GM18907 (cell line): ENCODE measurements around the gene UBA1.
A peak's percentile ranks its signal among the peaks of the same experiment; 100 is the strongest.

ENCODE experiments used
- ATAC-seq: cut with Tn5 transposase; IDR thresholded peaks from one replicate; pipeline ENCODE4 v1.9.1; 2021; ENCODE audit warnings: mild to moderate bottlenecking, moderate library complexity; ENCODE audit not compliant: unreplicated experiment

UBA1 gene

DNA sequence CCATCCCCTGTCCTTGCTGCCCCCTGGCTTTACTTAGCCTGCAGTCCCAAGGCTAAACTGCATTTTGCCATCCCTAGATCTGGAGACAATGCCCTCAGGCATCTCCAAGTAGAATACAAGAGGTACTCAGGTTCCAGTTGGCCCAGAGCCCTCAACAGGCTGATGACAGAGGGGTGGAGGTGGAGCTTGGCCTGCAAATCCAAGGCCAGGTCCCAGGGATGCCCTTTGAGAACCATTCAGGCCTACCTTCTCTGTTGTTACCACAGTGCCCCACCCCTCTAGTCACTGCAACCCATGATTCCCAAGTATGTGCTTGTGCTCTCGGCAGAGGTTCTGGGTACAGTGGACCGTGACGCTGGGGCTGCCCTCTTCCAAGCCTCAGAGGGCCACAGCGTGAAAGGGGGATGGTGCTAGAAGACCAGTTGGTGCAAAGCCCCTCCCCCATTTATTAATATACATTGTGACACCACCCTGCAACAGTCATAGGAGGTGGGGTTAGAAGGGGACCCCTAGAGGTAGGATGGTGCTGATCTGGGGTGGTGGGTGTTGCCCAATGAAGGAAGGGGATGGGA lies 6.4 kb upstream of the UBA1 start:
- ATAC-seq = no peak

DNA sequence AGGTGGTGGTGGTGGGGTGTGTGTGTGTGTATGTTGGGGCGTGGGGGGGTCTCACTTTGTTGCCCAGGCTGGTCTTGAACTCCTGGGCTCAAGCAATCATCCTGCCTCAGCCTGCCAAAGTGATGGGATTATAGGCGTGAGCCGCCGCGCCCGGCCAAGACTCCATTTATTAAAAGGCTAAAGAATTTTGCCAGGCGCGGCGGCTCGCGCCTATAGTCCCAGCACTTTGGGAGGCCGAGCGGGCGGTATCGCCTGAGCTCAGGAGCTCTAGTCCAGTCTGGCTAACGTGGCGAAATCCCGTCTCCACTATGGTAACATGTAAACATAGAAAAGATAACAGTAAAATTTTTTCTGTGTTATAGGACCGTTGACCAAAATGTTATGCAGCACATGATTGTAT lies 3.7 kb upstream of the UBA1 start:
- ATAC-seq = no peak

DNA sequence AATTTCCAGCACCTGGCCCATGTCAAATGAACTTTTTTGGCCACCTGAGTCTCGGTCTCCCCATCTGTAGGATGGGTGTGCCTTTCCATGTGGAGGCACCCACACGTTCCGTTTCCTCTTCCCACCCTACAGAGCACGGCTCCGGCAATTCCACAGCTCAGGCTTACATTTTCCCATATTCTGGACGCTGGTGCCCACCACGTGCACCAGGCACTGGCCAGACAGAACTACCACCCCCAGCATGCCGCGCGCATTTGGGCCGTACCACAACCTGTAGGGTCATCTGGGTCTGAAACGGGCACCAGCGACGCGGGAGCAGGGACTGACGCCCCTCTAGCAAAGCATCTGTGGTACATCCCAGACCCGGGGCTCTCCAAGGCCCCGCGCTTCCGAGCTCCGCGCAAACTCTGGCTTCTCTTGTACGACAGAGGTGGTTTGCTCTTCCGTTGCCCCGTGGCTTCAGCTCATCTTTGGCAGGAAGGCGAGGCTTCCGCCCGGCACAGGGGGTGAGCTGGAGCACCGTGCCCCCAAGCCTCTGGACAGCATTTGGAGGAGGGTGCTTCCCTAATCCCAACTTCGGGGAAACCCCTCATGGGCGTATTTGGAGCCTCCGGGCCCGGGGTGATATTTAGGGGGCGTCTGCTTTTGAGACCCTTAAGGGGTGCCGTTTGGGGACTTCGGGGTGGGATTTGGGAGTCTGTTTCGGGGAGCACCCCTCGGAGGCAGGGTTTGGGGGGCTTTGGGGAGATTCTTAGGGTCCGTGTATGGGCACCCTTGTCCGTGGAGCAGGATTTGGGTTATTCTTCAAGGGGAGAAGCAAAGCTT lies 3.0 kb upstream of the UBA1 start:
- ATAC-seq = peak; percentile 51

DNA sequence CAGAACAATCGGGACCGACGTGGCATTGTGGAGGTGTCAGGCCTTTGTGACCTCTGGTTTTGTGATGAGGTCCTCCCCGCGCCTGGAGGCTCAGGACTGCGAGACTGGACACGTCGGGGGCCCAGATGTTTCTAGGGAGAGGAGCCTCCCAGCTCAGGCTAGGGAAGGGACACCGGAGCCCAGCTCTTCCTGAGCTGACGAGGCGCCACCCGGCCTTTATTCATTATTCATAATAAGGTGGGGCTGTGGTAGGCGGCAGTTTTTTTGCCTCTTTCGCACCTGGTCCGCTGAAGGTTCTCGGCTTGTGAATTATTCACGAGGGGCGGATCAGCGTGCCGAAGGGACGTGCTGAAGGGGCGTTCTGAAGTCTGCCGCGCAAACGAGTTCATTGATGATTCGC lies 2.3 kb upstream of the UBA1 start:
- ATAC-seq = no peak

DNA sequence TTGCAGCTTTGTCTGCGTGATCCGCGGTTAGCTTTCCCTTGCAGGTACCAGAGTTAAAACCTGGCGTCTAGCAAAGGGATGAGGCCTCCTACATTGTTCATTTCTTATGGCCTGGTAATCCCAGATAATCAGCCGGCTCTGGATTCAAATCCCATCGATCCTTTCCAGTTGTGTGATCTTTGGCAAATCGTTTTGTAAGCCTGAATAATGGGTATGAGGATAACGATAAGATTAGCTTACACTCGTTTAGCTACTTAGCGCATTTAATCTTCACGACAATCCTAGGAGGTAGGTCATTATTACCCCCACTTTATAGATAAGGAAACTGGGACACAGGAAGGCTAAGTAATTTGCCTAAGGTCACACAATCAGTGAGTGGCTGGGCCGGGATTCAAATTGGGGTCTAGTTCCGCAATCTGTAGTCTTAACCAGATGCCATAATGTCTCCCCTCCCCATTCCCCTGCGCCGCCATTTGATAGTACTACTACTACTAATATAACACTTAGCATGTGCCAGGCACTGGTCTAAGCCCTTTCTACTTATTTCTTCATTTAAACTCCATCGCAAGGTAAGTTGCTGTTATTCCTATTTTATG lies 1.7 kb upstream of the UBA1 start:
- ATAC-seq = no peak

DNA sequence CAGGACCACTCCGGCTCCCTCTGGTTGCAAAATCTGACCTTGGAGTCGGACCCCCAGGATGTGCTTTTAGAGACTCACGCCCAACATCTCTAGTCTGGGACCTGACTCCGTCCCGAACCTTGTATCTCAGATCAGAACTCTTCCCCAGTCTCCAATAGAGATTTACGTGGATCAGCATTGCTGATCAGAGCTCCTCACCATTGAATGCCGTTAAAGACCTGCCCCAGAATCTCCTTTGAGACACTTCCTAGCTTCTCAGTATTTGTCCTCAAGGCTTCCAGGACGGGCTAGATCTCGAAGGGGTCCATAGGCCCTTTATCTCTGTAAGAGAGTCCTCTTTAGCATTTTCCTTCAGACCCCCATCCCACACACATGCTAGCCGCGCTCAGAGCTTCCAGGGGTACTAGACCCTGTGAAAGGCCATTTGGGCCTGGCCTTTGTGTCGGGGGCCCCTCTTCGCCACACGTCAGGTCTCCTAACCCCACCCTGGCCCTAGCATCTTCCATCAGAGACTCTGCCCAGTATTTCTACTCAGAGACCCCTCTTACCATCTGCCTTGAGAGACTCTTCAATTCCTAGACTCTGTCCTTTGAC lies 662 bp downstream of the UBA1 start:
- ATAC-seq = no peak

DNA sequence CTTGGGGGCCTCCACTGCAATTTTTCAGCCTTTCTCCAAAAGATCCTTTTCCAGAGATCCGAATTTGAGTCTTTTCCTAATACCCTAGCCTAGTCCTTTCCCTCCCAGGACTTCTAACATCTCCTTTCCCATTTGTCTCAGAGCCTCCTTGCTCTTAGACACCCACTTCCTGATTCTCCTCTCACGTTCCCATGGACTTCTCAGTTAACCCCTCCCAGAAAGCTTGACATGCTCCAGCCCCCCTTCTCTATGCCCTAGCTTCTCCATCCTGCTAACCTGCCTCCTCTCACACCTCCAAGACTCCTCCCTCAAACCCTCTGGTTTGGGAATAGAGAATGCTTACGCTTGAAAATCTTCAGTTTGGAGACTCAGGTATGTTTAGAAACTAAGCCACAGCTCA lies 2.5 kb downstream of the UBA1 start:
- ATAC-seq = no peak

DNA sequence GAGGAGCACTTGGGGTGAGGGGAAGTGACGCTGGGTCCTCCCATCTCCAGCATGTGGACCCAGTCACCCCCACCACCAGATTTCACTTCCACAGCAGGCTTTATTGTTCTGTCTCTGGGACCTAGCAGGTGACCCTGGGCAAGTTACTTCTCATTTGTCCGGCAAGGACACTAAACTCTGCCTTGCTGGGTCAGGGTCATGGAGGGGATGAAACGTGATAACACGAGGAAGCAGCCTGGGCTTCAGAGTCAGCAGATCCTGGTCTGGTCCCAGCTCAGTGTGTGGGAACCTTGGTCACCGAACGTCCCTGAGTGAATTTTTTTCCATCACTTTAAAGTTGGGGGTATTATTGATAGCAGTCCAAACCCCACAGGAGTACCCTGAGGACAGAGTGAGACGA lies 3.9 kb downstream of the UBA1 start:
- no peak for ATAC-seq

DNA sequence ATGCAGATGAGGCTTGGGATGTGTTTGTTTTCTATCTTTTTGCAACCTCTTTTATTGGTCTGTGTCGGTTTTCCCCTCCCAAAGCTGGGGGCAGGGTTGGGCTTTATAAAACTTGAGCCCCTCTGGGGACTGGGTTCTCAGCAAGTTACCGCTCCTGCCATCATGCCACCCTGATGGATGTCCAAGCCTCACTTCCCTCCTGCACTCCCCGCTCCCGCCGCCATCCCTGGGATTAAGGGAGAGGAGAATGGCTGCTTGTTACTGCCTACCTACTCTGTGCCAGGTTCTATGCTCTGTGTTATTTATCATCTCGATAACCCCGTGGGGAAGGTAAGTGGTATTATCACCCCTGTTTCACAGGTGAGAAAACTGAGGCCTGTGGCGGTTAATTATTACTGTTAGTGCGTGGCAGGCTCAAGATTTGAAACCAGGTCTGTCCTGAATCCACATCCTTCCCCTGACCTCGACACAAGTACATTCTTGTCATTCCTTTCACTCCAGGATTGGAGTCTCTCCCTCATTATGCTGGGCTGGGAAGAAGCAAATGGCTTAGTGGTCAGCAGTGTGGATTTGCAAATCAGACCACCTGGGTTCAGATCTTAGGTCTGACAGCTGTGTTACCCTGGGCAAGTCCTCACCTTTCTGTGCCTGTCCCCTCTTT lies 4.5 kb downstream of the UBA1 start:
- no peak for ATAC-seq

DNA sequence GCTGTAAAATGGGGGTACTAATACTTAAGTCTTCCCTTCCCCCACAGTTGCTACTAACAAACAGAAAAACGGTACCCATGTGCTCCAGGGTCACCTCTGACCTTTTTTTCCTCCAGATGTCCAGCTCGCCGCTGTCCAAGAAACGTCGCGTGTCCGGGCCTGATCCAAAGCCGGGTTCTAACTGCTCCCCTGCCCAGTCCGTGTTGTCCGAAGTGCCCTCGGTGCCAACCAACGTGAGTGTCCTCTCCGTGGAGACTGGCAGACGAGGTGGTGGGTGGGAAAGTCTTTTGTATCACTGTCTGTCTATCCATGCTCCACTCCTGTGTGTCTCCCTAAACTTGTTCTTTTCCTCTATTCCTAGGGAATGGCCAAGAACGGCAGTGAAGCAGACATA lies 5.1 kb downstream of the UBA1 start:
- ATAC-seq = no peak

DNA sequence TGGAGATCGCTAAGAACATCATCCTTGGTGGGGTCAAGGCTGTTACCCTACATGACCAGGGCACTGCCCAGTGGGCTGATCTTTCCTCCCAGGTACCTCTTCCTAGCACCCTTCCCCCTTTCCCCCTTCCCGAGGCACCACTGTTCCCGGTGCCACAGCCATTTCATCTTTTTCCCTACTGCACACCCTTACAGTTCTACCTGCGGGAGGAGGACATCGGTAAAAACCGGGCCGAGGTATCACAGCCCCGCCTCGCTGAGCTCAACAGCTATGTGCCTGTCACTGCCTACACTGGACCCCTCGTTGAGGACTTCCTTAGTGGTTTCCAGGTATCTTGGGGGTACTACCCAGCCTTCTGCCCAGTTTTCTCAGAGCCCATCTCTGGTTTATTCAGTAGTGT lies 5.7 kb downstream of the UBA1 start:
- no peak for ATAC-seq

DNA sequence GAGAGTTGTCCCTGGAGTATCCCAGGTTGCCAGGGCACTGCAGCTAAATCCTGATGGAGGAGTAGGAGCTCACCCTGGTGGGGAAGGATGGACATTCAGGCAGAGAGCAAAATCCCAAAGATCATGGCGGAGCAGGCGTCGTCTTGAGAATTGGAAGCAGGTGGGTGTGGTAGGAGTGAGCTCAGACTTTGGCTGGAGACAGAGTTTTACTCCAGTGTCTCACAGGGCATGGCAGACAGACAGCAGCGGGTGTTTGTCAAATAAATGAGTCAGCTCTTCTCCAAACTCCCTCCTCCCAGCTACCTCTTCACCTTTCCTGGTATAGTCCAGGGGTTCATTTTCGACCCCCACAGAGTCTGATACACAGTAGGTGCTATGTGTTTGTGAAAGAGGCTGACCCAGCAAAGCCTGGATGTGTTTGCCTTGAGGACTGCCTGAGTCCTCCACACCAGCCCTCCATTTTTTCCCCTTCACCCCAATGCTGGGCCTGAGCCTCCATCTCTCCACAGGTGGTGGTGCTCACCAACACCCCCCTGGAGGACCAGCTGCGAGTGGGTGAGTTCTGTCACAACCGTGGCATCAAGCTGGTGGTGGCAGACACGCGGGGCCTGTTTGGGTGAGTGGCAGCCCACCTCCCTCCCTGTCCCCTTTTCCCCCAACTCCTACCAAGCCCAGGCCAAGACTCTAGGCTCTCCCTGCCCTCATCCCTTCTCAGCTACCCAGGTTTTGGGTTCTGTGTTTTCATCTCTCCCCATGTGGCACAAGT lies 6.9 kb downstream of the UBA1 start:
- no peak for ATAC-seq

DNA sequence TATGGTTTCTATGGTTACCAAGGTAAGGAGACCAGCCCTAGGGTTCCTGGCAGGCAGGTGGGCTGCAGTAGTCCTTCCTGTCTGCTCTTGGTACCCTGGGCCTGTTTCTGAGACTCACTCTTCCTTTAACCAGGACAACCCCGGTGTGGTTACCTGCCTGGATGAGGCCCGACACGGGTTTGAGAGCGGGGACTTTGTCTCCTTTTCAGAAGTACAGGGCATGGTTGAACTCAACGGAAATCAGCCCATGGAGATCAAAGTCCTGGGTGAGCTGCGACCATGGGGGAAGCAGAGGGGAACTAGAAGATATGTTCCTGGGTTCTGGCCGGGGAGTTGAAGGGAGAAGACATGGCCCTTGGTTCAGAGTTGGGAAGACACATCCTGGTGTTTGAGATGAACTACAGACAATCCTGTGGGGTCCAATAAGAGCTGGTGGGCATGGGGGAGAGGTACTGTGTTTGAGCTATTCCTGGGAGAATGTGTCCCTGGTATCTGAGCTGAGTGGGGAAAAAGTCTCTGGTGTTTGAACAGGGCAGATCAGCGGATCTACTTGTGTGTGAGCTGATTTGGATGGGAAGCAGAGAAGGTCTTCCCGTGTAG lies 7.8 kb downstream of the UBA1 start:
- ATAC-seq = no peak

DNA sequence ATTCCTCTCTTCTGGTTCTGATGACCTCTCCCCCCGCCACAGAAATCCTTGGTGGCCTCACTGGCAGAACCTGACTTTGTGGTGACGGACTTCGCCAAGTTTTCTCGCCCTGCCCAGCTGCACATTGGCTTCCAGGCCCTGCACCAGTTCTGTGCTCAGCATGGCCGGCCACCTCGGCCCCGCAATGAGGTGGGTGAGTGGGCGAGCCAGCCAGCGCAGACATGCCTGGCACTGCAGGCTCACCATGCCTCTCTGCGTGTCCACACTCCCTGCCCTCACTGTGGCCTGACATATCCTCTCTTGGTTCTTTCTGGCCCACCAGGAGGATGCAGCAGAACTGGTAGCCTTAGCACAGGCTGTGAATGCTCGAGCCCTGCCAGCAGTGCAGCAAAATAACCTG lies 8.7 kb downstream of the UBA1 start:
- ATAC-seq = no peak

DNA sequence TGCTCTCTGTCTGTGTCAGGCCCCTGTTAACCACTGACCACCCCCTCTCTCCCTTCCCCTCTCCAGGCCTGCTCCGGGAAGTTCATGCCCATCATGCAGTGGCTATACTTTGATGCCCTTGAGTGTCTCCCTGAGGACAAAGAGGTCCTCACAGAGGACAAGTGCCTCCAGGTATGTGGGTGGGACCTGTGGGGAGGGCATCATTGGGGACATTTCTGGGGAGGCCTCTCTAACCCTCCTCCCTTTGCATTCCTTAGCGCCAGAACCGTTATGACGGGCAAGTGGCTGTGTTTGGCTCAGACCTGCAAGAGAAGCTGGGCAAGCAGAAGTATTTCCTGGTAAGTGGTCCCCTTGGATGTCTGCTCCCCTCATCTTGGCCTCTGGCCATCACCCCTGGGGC lies 9.2 kb downstream of the UBA1 start:
- ATAC-seq = no peak

DNA sequence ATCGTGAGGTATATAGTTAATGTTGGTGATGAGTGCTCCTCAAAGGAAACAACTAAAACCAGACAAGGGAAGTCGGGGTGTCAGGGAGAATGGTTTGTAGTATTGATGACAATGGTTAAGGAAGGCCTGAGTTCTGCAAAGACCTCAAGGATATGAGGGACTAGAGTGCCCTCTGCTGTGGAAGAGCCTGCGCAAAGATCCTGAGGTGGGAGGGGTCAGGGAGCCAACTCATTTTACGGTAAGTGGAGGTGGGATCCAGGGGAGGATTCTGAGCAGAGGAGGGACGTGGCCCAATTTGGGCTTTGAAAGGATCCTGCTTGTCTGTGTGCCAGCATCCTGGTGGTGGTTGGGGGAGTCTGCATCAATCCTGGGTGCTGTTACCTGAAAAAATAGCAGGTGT lies 11.3 kb downstream of the UBA1 start:
- no peak for ATAC-seq

DNA sequence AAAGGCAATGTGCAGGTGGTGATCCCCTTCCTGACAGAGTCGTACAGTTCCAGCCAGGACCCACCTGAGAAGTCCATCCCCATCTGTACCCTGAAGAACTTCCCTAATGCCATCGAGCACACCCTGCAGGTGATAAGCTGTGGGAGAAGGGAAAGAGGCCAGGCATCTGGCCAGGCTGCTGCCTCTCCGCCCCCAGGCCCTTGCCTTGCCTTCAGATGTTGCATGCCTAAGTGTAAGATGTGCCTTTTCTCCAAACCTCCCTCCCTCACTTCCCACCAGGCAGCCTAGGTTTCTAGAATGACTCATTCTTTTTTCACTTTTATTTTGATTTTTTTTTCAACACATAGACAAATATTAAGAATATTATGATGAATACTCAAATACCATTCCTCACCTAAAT lies 12.7 kb downstream of the UBA1 start:
- no peak for ATAC-seq

DNA sequence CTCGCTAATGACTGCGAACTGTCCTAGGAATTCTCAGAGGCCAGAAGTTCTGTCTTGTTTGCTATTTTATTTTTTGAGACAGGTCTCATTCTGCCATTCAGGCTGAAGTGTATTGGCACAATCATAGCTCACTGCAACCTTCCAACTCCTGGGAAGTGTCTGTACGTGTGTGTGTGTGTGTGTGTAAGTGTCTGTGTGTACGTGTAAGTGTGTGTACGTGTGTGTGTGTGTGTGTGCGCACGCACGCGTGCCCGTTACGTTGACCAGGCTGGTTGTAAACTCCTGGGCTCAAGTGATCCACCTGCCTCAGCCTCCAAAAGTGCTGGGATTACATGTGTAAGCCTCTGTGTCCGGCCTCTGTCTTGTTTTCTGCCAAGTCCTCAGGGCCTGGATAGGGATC lies 14.5 kb downstream of the UBA1 start:
- no peak for ATAC-seq

DNA sequence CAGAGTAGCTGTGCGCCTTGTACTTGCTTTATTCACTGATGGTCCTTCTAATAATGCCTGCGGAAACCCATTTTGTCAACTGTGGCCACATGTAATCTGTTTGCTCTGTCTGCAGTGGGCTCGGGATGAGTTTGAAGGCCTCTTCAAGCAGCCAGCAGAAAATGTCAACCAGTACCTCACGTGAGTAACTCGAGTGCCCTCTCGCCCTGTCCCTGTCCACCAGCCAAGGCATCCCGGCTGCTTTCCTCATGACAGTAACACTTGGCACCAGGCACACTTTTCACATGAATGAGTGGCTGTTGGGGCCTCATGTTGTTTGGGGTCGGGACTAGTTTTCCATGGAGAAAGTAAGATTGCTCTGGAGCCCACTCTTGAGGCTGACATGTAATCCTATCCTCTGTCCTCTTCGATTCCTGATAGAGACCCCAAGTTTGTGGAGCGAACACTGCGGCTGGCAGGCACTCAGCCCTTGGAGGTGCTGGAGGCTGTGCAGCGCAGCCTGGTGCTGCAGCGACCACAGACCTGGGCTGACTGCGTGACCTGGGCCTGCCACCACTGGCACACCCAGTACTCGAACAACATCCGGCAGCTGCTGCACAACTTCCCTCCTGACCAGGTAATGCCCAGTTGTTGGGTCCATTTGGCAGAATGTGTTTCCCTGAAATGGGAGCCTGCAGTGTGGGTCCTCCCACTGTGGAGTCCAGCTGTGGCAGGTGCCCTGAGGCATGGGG lies 16.0 kb downstream of the UBA1 start:
- no peak for ATAC-seq
